Heart right ventricle (tissue), 16 donors: Measurements from ENCODE around the gene PTPRG. TPM values are rescaled to one million over a fixed set of nuclear protein-coding genes. Genes with fewer than 3 reads are reported as not detected.

Source experiments
- ATAC-seq, 8 donors: fragments of 200-7000 bp; cut with Tn5 transposase; one replicate each; pipeline ENCODE4 v1.9.1; 2020; ENCODE audit warnings: mild to moderate bottlenecking in 8 of 8, moderate library complexity in 8 of 8, moderate number of reproducible peaks in 1 of 8
- DNase-seq, 2 donors: peaks; one replicate each; pipeline ENCODE4 v3.0.0-alpha.2; 2020
- H3K27ac ChIP-seq, 10 donors: fragments of 200-600 bp; sonication (generic) in 2 of 10; one replicate each; pipeline versions ENCODE4 v1.5.0 to v1.8.0; 2020 to 2022; ENCODE audit warnings: mild to moderate bottlenecking in 3 of 10
- H3K27me3 ChIP-seq, 7 donors: fragments of 200-600 bp; one replicate each; pipeline ENCODE4 v1.8.0; 2021 to 2022; ENCODE audit warnings: mild to moderate bottlenecking in 2 of 7
- H3K36me3 ChIP-seq, 9 donors: fragments of 200-600 bp; sonication (generic) in 1 of 9; one replicate each; pipeline versions ENCODE4 v1.5.0 to v1.8.0; 2020 to 2022; ENCODE audit warnings: mild to moderate bottlenecking in 2 of 9
- H3K4me1 ChIP-seq, 9 donors: fragments of 200-600 bp; sonication (generic) in 1 of 9; one replicate each; pipeline versions ENCODE4 v1.5.0 to v1.8.0; 2020 to 2022; ENCODE audit warnings: mild to moderate bottlenecking in 4 of 9
- H3K4me3 ChIP-seq, 10 donors: fragments of 200-600 bp; sonication (generic) in 2 of 10; one replicate each; pipeline versions ENCODE4 v1.5.0 to v1.8.0; 2020 to 2022; ENCODE audit warnings: mild to moderate bottlenecking in 7 of 10, moderate library complexity in 2 of 10
- H3K9me3 ChIP-seq, 11 donors: fragments of 200-600 bp in 10 of 11; sonication (generic) in 2 of 11; one replicate each; pipeline versions ENCODE4 v1.5.0 to v1.8.0; 2013 to 2022; ENCODE audit warnings: mild to moderate bottlenecking in 2 of 11, control low read depth in 1 of 11, moderate library complexity in 1 of 11
- WGBS, 2 donors: extraction: QIAGEN DNeasy Blood & Tissue Kit; methylation state at CpG; one replicate each; pipeline ENCODE4 v1.1.7; 2013; ENCODE audit warnings: inconsistent platforms in 1 of 2; 5-methylcytosine and 5-hydroxymethylcytosine counted together
- intact Hi-C, 10 donors: fragments of 100-400 bp; cut with DNase I; formaldehyde crosslinking; loops; one replicate each; pipeline versions ENCODE4 v1.11.1 to v1.14.2; 2022
- polyA plus RNA-seq, 2 donors: library from polyadenylated mRNA; stranded (reverse); fragments of 200-250 nt; gene quantifications; one replicate each; pipeline ENCODE4 v1.2.3, GENCODE V29; 2013
- total RNA-seq, 10 donors: library from RNA; stranded (reverse); fragmentation: NEBNext Ultra II Directional in 3 of 10; extraction: Animal tissue kit (Norgen Biotek cat#: 25700) in 3 of 10; gene quantifications; one replicate each; pipeline versions ENCODE4 v1.2.1 to v1.2.4, GENCODE V29; 2021 to 2023
- TF ChIP-seq, protein P1 (sequence below), 9 donors: fragments of 200-600 bp; sonication (generic) in 2 of 9; IDR thresholded peaks; one replicate each; pipeline versions ENCODE4 v1.5.0 to v1.8.0; 2021 to 2022; ENCODE audit warnings: antibody characterized with exemption in 9 of 9, mild to moderate bottlenecking in 5 of 9, moderate library complexity in 1 of 9
- donor health status: Arrhythmogenic right ventricular cardiomyopathy.
- donor health status: ischemic (EF 13 %, LVEDD 7.1; RV severe dilation, severe dysfunction).
- donor health status: healthy with polysubstance abuse.
- donor health status: DM: no; HTN: yes; CAD: no.
- donor health status: DM: no; HTN: no; CAD: no.
- donor health status: ischemic (EF 25% LVEDD 6.9; RV normal size, moderate dysfunction).
- donor health status: ischemic (EF 25% LVEDD 5.7; RV mildly dilated, moderate dysfunction).
- donor health status: healthy.
- donor health status: DM: yes; HTN: yes; CAD: no.
- donor health status: Ischemic cardiomyopathy.
- donor health status: ischemic (EF 35%, LVEDD 5.7; RV mildly dilated, moderate dysfunction).
- donor health status: nonischemic (EF 11% LVEDD 7.7; RV severe dilation, severe dysfunction).
- donor health status: DM: yes; HTN: yes; CAD: no.
- donor health status: PGD.
- donor health status: ischemic (EF 29% LVEDD 5.4; RV normal size, mild dysfunction).
- donor health status: nonischemic (EF 23%, LVEDD 6.1; RV moderate dilation, normal function).

PTPRG gene
- total and polyA plus RNA-seq, 12 donors: 10.1 to 38.3 (median 32.6) TPM

GRCh38 chr3:61945657-61946056, 384.3 kb downstream of the PTPRG start:
- DNase-seq (no peak), ATAC-seq (peak in 1 of 8 donors; percentile 56)
- WGBS, 2 donors: 51 to 56% methylated on average over 3 of the region's 3 CpGs
- intact Hi-C loops: no loop called here
- no peaks in the 10 kb centered on the region for H3K36me3 ChIP-seq
- H3K9me3 ChIP-seq: peaks cover 0 to 7% (median 0%) of the 10 kb centered on the region in 11 donors
- no peak overlapping the region for H3K27ac ChIP-seq
- TF ChIP-seq, protein P1, sequence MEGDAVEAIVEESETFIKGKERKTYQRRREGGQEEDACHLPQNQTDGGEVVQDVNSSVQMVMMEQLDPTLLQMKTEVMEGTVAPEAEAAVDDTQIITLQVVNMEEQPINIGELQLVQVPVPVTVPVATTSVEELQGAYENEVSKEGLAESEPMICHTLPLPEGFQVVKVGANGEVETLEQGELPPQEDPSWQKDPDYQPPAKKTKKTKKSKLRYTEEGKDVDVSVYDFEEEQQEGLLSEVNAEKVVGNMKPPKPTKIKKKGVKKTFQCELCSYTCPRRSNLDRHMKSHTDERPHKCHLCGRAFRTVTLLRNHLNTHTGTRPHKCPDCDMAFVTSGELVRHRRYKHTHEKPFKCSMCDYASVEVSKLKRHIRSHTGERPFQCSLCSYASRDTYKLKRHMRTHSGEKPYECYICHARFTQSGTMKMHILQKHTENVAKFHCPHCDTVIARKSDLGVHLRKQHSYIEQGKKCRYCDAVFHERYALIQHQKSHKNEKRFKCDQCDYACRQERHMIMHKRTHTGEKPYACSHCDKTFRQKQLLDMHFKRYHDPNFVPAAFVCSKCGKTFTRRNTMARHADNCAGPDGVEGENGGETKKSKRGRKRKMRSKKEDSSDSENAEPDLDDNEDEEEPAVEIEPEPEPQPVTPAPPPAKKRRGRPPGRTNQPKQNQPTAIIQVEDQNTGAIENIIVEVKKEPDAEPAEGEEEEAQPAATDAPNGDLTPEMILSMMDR (IDR thresholded peaks at IDR 0.05): no peak
- H3K4me1 ChIP-seq: peaks cover 4 to 50% (median 15%) of the 10 kb centered on the region in 9 donors
- H3K27me3 ChIP-seq: no peaks in the 10 kb centered on the region
- H3K4me3 ChIP-seq: no peak overlapping the region

- Histone ChIP-seq H3K27me3 (no peaks in the 10 kb centered on the region), H3K4me3 (no peak overlapping the region), H3K27ac (peak overlapping the region in 1 of 10 donors; percentile 41), H3K4me1 (peaks cover 4 to 55% (median 18%) of the 10 kb centered on the region in 9 donors), H3K36me3 (no peaks in the 10 kb centered on the region), H3K9me3 (peaks cover 0 to 7% (median 0%) of the 10 kb centered on the region in 11 donors)
- no peak for ATAC-seq
- DNase-seq: no peak
- TF ChIP-seq, protein P1 (IDR thresholded peaks at IDR 0.05): no peak
- WGBS, 2 donors: 50 to 58% methylated on average over 7 of the region's 7 CpGs
- intact Hi-C loops: no loop called here
Observed at GRCh38 chr3:61946570-61947324, 385.4 kb downstream of the PTPRG start.

GRCh38 chr3:61947456-61947855, 386.1 kb downstream of the PTPRG start:
- H3K4me3 ChIP-seq: no peak overlapping the region
- H3K27ac ChIP-seq: peak overlapping the region in 1 of 10 donors; percentile 41
- no peaks in the 10 kb centered on the region for H3K36me3 ChIP-seq
- H3K9me3 ChIP-seq: peaks cover 0 to 6% (median 0%) of the 10 kb centered on the region in 11 donors
- TF ChIP-seq, protein P1 (IDR thresholded peaks at IDR 0.05): no peak
- no peaks in the 10 kb centered on the region for H3K27me3 ChIP-seq
- intact Hi-C loops: no loop called here
- H3K4me1 ChIP-seq: peaks cover 4 to 55% (median 18%) of the 10 kb centered on the region in 9 donors
- DNase-seq: no peak
- WGBS, 2 donors: 60 to 61% methylated on average over 4 of the region's 4 CpGs
- ATAC-seq: peak in 2 of 8 donors; percentile 28 to 34

DNA sequence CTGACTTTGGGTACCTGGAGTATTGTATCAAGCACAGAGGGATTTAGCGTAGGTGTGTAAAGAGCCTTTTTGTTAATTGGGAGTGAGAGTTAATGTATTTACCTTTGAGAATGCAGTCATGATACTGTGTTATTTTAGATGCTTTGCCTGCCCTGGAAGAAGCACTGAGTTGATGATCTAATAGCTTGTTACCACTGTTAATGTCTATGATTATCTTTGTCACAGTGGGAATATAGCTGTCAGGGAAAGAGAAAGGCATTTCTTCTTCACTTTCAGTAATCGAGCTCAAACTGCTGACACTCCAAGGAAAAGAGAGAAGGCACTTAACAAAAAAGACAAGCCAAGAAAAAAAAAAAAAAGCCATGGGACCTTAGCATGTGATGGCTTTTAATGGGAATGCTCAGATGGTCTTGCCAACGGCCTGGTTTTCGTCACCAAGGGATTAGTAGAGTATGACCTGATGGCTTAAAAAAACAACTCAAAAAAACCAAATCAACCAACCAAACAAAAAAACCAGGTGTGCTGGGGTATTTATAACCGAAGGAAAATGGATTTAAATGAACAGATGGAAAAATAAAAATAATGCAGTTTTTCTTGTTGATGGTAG, 387.4 kb downstream of the PTPRG start:
- no peaks in the 10 kb centered on the region for H3K36me3 ChIP-seq
- H3K4me3 ChIP-seq: no peak overlapping the region
- no peaks in the 10 kb centered on the region for H3K27me3 ChIP-seq
- ATAC-seq: no peak
- DNase-seq: no peak
- TF ChIP-seq, protein P1 (IDR thresholded peaks at IDR 0.05): no peak
- peaks cover 4 to 67% (median 26%) of the 10 kb centered on the region in 9 donors for H3K4me1 ChIP-seq
- intact Hi-C loops: no loop called here
- H3K27ac ChIP-seq: peak overlapping the region in 3 of 10 donors; percentile 2 to 17 (median 12)
- 56 to 66% methylated on average over 5 of the region's 5 CpGs for WGBS, 2 donors
- H3K9me3 ChIP-seq: no peaks in the 10 kb centered on the region
